PC-9 (cell line): Measurements from ENCODE around the gene ARHGAP22.

Experiments used
- CTCF ChIP-seq: fragments of 200-600 bp; sonication (generic); conservative IDR thresholded peaks from 2 replicates; pipeline ENCODE4 v1.6.1; 2017; ENCODE audit warnings: mixed run types, antibody characterized with exemption, mild to moderate bottlenecking, moderate library complexity
- EZH2 ChIP-seq: fragments of 200-600 bp; sonication (generic); IDR thresholded peaks from 2 replicates; pipeline ENCODE4 v1.8.0; 2017; ENCODE audit warnings: antibody characterized with exemption, low read depth

GRCh38 chr10:48636231-48636630 is 31.4 kb upstream of the ARHGAP22 start:
- TF ChIP-seq CTCF, result no peak
- no peak for TF ChIP-seq EZH2
